Activated gamma-delta T cell treated with anti-CD3 and anti-CD28 coated beads, Interleukin-2, amount 50 U/mL, for 16 hours (primary cell): ENCODE measurements around the gene UNC13D.
"Not testable (repeated sequence)": the region's sequence is repeated elsewhere in the genome, so short reads cannot be mapped to it uniquely, and the experiment has no call there.

ENCODE experiments used
- DNase-seq: peaks from one replicate; pipeline ENCODE4 v3.0.0-alpha.2; 2020; ENCODE audit warnings: low read depth

UNC13D gene

GRCh38 chr17:75820094-75821080, 23.8 kb downstream of the UNC13D start:
- no peak for DNase-seq

- DNase-seq, result no peak
These were observed 24.5 kb downstream of the UNC13D start for GRCh38 chr17:75819678-75820077.

GRCh38 chr17:75819116-75819515, 25.1 kb downstream of the UNC13D start:
- DNase-seq, result no peak

- no peak for DNase-seq
These were observed 25.8 kb downstream of the UNC13D start for GRCh38 chr17:75818326-75818885.

GRCh38 chr17:75817571-75817970, 26.6 kb downstream of the UNC13D start:
- DNase-seq, result no peak

- DNase-seq, result no peak
These were observed 27.5 kb downstream of the UNC13D start for GRCh38 chr17:75816693-75817092.

GRCh38 chr17:75815399-75815798, 28.8 kb downstream of the UNC13D start:
- no peak for DNase-seq

- no peak for DNase-seq
These were observed 29.3 kb downstream of the UNC13D start for GRCh38 chr17:75814900-75815373.

- DNase-seq, result no peak
These were observed 30.2 kb downstream of the UNC13D start for GRCh38 chr17:75814021-75814395.

- no peak for DNase-seq
These were observed 30.9 kb downstream of the UNC13D start for GRCh38 chr17:75813081-75814020.

GRCh38 chr17:75812096-75813013, 31.8 kb downstream of the UNC13D start:
- DNase-seq, result no peak

- DNase-seq, result no peak
These were observed 33.0 kb downstream of the UNC13D start for GRCh38 chr17:75811174-75811573.

- not testable (repeated sequence) for DNase-seq
These were observed 33.4 kb downstream of the UNC13D start for GRCh38 chr17:75810756-75811155.

GRCh38 chr17:75810216-75810615, 34.0 kb downstream of the UNC13D start:
- DNase-seq, result no peak

- no peak for DNase-seq
These were observed 34.5 kb downstream of the UNC13D start for GRCh38 chr17:75809631-75810111.

GRCh38 chr17:75808905-75809621, 35.1 kb downstream of the UNC13D start:
- DNase-seq, result no peak

- no peak for DNase-seq
These were observed 35.7 kb downstream of the UNC13D start for GRCh38 chr17:75808549-75808904.

GRCh38 chr17:75807861-75808260, 36.3 kb downstream of the UNC13D start:
- no peak for DNase-seq

GRCh38 chr17:75806822-75807500, 37.2 kb downstream of the UNC13D start:
- no peak for DNase-seq

- DNase-seq, result no peak
These were observed 40.3 kb downstream of the UNC13D start for GRCh38 chr17:75803883-75804282.
